Fibroblast of lung (primary cell): Measurements from ENCODE around the gene TMEM198.

ENCODE experiments used
- EZH2 ChIP-seq: IDR thresholded peaks from 2 replicates; pipeline ENCODE4 v1.5.1; 2012; ENCODE audit warnings: low read length, control low read depth, mild to moderate bottlenecking; ENCODE audit errors: missing control alignments
- TF ChIP-seq, protein P1 (sequence below), 2 donors: IDR thresholded peaks in 1 of 2; conservative IDR thresholded peaks in 1 of 2; 1 replicate in 1 of 2; 2 replicates in 1 of 2; pipeline ENCODE4 v1.5.1; 2011 to 2012; ENCODE audit warnings: low read length in 2 of 2, control low read depth in 1 of 2, inconsistent platforms in 1 of 2, low read depth in 1 of 2, mild to moderate bottlenecking in 1 of 2

DNA sequence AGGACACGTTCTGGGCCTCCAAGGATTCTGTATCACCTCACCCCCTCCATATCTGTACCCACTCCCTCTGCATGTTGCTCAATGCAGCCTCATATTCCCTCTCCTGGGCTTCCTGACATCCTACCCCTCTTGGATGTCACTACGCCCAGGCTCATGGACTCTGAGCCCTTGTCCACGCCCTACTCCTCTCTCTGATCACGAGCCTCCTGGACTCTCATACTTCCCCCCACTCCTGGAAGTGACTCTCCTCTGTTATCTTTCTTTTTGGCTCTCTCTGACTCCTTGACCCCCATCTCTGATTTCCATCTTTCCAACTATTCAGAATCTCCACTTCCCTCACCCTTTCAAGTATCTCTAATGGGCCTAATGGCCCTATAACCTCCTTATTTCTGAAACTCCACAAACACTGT lies 2.1 kb downstream of the TMEM198 start:
- TF ChIP-seq, protein P1, sequence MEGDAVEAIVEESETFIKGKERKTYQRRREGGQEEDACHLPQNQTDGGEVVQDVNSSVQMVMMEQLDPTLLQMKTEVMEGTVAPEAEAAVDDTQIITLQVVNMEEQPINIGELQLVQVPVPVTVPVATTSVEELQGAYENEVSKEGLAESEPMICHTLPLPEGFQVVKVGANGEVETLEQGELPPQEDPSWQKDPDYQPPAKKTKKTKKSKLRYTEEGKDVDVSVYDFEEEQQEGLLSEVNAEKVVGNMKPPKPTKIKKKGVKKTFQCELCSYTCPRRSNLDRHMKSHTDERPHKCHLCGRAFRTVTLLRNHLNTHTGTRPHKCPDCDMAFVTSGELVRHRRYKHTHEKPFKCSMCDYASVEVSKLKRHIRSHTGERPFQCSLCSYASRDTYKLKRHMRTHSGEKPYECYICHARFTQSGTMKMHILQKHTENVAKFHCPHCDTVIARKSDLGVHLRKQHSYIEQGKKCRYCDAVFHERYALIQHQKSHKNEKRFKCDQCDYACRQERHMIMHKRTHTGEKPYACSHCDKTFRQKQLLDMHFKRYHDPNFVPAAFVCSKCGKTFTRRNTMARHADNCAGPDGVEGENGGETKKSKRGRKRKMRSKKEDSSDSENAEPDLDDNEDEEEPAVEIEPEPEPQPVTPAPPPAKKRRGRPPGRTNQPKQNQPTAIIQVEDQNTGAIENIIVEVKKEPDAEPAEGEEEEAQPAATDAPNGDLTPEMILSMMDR (conservative IDR thresholded peaks at IDR 0.05 in 1 of 2, IDR thresholded peaks at IDR 0.05 in 1 of 2; ENCODE audit: low read depth in 1 of 2, low read length in 2 of 2), result no peak
- TF ChIP-seq EZH2, result no peak
